ENCODE results near the gene LRP8. TPM values are rescaled to one million over a fixed set of nuclear protein-coding genes. Genes with fewer than 3 reads are reported as not detected.
A peak's percentile ranks its signal among the peaks of the same experiment; 100 is the strongest.

Gene LRP8
- total and polyA plus RNA-seq, 4 donors, result 0.15 to 0.75 (median 0.29) TPM

GRCh38 chr1:53349968-53350852 lies 22.3 kb upstream of the LRP8 start (continued):
- TF ChIP-seq REST (IDR thresholded peaks at IDR 0.05) (no peak), CTCF (IDR thresholded peaks at IDR 0.05; ENCODE audit: low read depth, low read length, missing input control) (no peak), RXRA (IDR thresholded peaks at IDR 0.05) (no peak)

GRCh38 chr1:53349369-53349835 lies 21.5 kb upstream of the LRP8 start:
- 75% methylated on average over 5 of the region's 5 CpGs for WGBS
- TF ChIP-seq MAX (IDR thresholded peaks at IDR 0.05) (no peak), JUND (IDR thresholded peaks at IDR 0.05) (no peak), EGR1 (IDR thresholded peaks at IDR 0.05; ENCODE audit: low read depth in 2 of 2) (no peak), YY1 (IDR thresholded peaks at IDR 0.05) (no peak), HNF4A (conservative IDR thresholded peaks at IDR 0.05) (no peak), RAD21 (IDR thresholded peaks at IDR 0.05) (no peak), REST (IDR thresholded peaks at IDR 0.05) (no peak), ATF3 (IDR thresholded peaks at IDR 0.05) (no peak), TAF1 (conservative IDR thresholded peaks at IDR 0.05) (no peak), SP1 (IDR thresholded peaks at IDR 0.05) (no peak), FOXA2 (IDR thresholded peaks at IDR 0.05) (no peak)
- peak; percentile 20 for DNase-seq (ENCODE audit: low spot score)
- H3K4me1 ChIP-seq (ENCODE audit: control insufficient read depth in 4 of 4, insufficient read depth in 4 of 4, low read length in 3 of 4), result no peaks in the 10 kb centered on the region
- H3K27me3 ChIP-seq (ENCODE audit: control insufficient read depth in 4 of 4, insufficient read depth in 4 of 4, low read length in 3 of 4), result no peaks in the 10 kb centered on the region
- no peaks in the 10 kb centered on the region for H3K36me3 ChIP-seq (ENCODE audit: control insufficient read depth in 4 of 4, insufficient read depth in 3 of 4, low read depth in 1 of 4, low read length in 3 of 4)
- H3K9me3 ChIP-seq (ENCODE audit: control insufficient read depth in 4 of 4, low read length in 3 of 4), result no peaks in the 10 kb centered on the region
- no peak overlapping the region for H3K9ac ChIP-seq (ENCODE audit: low read depth in 1 of 2, low read length in 2 of 2)
- H3K4me3 ChIP-seq (ENCODE audit: low read depth in 1 of 3, low read length in 3 of 3), result no peak overlapping the region
- no peak overlapping the region for H3K27ac ChIP-seq (ENCODE audit: low read depth in 1 of 2, low read length in 2 of 2)
